K562 (cell line): Measurements from ENCODE around the gene DNAJC6. TPM values are rescaled to one million over a fixed set of nuclear protein-coding genes. Genes with fewer than 3 reads are reported as not detected.
A peak's percentile ranks its signal among the peaks of the same experiment; 100 is the strongest.

Experiments used
- CBX2 ChIP-seq: fragments of 200-600 bp; sonication (generic); IDR thresholded peaks from one replicate; pipeline ENCODE4 v1.6.1; 2012; ENCODE audit warnings: mild to moderate bottlenecking, low read length, inconsistent platforms; ENCODE audit not compliant: insufficient read depth, poor library complexity, severe bottlenecking
- CHD4 ChIP-seq: fragments of 200-600 bp; sonication (generic); IDR thresholded peaks from 3 replicates; pipeline ENCODE4 v1.6.1; 2012; ENCODE audit warnings: low read depth, mild to moderate bottlenecking, mixed read lengths, low read length, inconsistent platforms; ENCODE audit not compliant: insufficient read depth, insufficient replicate concordance, poor library complexity, severe bottlenecking
- ETV1 ChIP-seq: fragments of 450-650 bp; conservative IDR thresholded peaks from 2 replicates; pipeline ENCODE4 v1.6.1; 2016; ENCODE audit warnings: missing genetic modification characterization, control low read depth, low read depth, missing compliant biosample characterization
- FOXA3 ChIP-seq, 2 experiments: fragments of 450-650 bp in 1 of 2; sonication (generic) in 1 of 2; formaldehyde crosslinking; IDR thresholded peaks in 1 of 2; conservative IDR thresholded peaks in 1 of 2; 2 replicates each; pipeline versions ENCODE4 v1.4.0 to v1.8.0; 2020 to 2022; ENCODE audit warnings: mild to moderate bottlenecking in 2 of 2, missing genetic modification reagents in 1 of 2
- KAT8 ChIP-seq: fragments of 450-650 bp; IDR thresholded peaks from 2 replicates; pipeline ENCODE4 v1.6.1; 2016; ENCODE audit warnings: low read depth, mild to moderate bottlenecking
- KLF1 ChIP-seq: fragments of 450-650 bp; IDR thresholded peaks from 2 replicates; pipeline ENCODE4 v1.6.1; 2016; ENCODE audit warnings: missing genetic modification characterization, missing compliant biosample characterization
- SUPT5H ChIP-seq: fragments of 450-650 bp; IDR thresholded peaks from 2 replicates; pipeline ENCODE4 v1.6.1; 2016
- ZNF253 ChIP-seq: fragments of 250-450 bp; sonication (Bioruptor Pico); conservative IDR thresholded peaks from 2 replicates; pipeline ENCODE4 v1.6.1; 2021; ENCODE audit warnings: mild to moderate bottlenecking
- polyA plus RNA-seq, 8 experiments: library from polyadenylated mRNA; depleted of rRNA in 4 of 8; stranded (reverse) in 5 of 8; unstranded in 3 of 8; fragments of >200 nt; fragmentation: Nextera tagmentation in 2 of 8; fragmentation: Illumina TruSeq in 1 of 8; extraction: Ambion mirVana in 2 of 8; extraction: Trizol in 1 of 8; gene quantifications; 2 replicates each; pipeline versions ENCODE4 v1.2.1 to v1.2.3, GENCODE V29; 2011 to 2014; ENCODE audit warnings: inconsistent platforms in 1 of 8, missing spikeins in 1 of 8
- total RNA-seq, 7 experiments: library from RNA; depleted of rRNA in 6 of 7; stranded (reverse); fragments of >200 nt in 6 of 7; fragmentation: Illumina TruSeq in 2 of 7; extraction: Trizol in 2 of 7; gene quantifications; 2 replicates each; pipeline versions ENCODE4 v1.2.1 to v1.2.3, GENCODE V29; 2011 to 2021; ENCODE audit warnings: low replicate concordance in 1 of 7
- TF ChIP-seq, protein P1 (sequence below): sonication (generic); formaldehyde crosslinking; IDR thresholded peaks from 2 replicates; pipeline ENCODE4 v1.8.0; 2023; ENCODE audit warnings: mild to moderate bottlenecking, missing genetic modification reagents
- TF ChIP-seq, protein P2 (sequence below): sonication (generic); formaldehyde crosslinking; IDR thresholded peaks from 2 replicates; pipeline ENCODE4 v1.8.0; 2022; ENCODE audit warnings: mild to moderate bottlenecking, missing genetic modification reagents
- TF ChIP-seq, protein P3 (sequence below): fragments of 250-450 bp; sonication (Bioruptor Pico); IDR thresholded peaks from 2 replicates; pipeline ENCODE4 v1.4.0; 2020; ENCODE audit warnings: mild to moderate bottlenecking, moderate library complexity, borderline replicate concordance
- TF ChIP-seq, protein P4 (sequence below): fragments of 450-650 bp; formaldehyde crosslinking; IDR thresholded peaks from 2 replicates; pipeline ENCODE4 v1.4.0; 2020; ENCODE audit warnings: mild to moderate bottlenecking, mixed read lengths
- TF ChIP-seq, protein P5 (sequence below): IDR thresholded peaks from 2 replicates; pipeline ENCODE4 v1.6.1; 2014; ENCODE audit warnings: antibody characterized with exemption
- TF ChIP-seq, protein P6 (sequence below): sonication (generic); formaldehyde crosslinking; IDR thresholded peaks from 2 replicates; pipeline ENCODE4 v1.8.0; 2023; ENCODE audit warnings: mild to moderate bottlenecking, missing genetic modification reagents

The DNAJC6 gene
- total and polyA plus RNA-seq, 9 of the 15 experiments (the other 6 are each of a cell fraction or from before 2014, with no cell fraction given), result 6.7 to 78.7 (median 28.0) TPM

DNA sequence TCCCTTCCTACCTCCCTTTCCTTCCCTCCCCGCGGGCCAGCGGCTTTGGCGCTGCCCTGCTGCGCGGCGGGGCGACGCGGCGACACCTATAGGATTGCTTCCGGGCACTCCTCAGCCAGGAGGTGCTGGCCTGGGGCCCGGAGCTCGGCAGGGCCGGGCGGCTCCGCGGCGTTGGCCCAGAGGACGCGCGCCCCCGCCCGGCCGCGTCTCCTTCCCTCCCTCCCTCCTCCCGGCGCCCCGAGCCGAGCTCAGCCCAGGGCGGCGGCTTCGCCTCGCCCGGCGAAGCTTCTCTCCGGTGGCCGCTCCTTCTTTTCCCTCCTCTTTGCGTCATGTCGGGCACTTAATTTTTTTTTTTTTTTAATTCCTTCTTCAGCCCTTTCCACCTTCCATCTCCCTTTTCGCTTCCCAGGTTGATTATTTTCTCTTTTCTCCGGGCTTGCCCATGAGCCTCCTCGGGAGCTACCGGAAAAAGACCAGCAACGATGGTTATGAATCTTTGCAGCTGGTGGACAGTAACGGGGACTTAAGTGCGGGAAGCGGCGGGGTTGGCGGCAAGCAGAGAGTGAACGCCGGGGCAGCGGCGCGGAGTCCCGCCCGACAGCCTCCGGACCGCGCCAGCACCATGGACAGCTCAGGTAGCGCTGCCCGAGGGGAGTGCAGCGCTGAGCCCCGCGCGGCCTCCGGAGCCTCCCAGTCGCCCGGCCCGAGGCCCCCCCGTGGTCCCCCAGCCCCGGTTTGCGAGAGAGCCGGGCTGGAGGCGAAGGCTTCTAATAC lies at the start of gene DNAJC6 (continued):
- no peak for TF ChIP-seq KLF1 (tag)
- TF ChIP-seq, protein P1, sequence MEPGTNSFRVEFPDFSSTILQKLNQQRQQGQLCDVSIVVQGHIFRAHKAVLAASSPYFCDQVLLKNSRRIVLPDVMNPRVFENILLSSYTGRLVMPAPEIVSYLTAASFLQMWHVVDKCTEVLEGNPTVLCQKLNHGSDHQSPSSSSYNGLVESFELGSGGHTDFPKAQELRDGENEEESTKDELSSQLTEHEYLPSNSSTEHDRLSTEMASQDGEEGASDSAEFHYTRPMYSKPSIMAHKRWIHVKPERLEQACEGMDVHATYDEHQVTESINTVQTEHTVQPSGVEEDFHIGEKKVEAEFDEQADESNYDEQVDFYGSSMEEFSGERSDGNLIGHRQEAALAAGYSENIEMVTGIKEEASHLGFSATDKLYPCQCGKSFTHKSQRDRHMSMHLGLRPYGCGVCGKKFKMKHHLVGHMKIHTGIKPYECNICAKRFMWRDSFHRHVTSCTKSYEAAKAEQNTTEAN (CRISPR knock-in tag), result no peak; the same call in 1 of the 2 replicates
- TF ChIP-seq, protein P2, sequence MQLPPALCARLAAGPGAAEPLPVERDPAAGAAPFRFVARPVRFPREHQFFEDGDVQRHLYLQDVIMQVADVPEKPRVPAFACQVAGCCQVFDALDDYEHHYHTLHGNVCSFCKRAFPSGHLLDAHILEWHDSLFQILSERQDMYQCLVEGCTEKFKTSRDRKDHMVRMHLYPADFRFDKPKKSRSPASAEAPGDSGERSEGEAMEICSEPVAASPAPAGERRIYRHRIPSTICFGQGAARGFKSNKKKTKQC (CRISPR knock-in tag), result peak; percentile 99
- TF ChIP-seq, protein P3, sequence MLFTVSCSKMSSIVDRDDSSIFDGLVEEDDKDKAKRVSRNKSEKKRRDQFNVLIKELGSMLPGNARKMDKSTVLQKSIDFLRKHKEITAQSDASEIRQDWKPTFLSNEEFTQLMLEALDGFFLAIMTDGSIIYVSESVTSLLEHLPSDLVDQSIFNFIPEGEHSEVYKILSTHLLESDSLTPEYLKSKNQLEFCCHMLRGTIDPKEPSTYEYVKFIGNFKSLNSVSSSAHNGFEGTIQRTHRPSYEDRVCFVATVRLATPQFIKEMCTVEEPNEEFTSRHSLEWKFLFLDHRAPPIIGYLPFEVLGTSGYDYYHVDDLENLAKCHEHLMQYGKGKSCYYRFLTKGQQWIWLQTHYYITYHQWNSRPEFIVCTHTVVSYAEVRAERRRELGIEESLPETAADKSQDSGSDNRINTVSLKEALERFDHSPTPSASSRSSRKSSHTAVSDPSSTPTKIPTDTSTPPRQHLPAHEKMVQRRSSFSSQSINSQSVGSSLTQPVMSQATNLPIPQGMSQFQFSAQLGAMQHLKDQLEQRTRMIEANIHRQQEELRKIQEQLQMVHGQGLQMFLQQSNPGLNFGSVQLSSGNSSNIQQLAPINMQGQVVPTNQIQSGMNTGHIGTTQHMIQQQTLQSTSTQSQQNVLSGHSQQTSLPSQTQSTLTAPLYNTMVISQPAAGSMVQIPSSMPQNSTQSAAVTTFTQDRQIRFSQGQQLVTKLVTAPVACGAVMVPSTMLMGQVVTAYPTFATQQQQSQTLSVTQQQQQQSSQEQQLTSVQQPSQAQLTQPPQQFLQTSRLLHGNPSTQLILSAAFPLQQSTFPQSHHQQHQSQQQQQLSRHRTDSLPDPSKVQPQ (CRISPR knock-in tag), result no peak
- no peak for TF ChIP-seq ETV1
- TF ChIP-seq CBX2, result no peak
- no peak for TF ChIP-seq SUPT5H
- TF ChIP-seq KAT8, result no peak
- TF ChIP-seq CHD4, result no peak
- TF ChIP-seq, protein P4, sequence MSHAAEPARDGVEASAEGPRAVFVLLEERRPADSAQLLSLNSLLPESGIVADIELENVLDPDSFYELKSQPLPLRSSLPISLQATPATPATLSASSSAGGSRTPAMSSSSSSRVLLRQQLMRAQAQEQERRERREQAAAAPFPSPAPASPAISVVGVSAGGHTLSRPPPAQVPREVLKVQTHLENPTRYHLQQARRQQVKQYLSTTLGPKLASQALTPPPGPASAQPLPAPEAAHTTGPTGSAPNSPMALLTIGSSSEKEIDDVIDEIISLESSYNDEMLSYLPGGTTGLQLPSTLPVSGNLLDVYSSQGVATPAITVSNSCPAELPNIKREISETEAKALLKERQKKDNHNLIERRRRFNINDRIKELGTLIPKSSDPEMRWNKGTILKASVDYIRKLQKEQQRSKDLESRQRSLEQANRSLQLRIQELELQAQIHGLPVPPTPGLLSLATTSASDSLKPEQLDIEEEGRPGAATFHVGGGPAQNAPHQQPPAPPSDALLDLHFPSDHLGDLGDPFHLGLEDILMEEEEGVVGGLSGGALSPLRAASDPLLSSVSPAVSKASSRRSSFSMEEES, result no peak
- no peak for TF ChIP-seq ZNF253 (CRISPR knock-in tag)
- TF ChIP-seq, protein P5, sequence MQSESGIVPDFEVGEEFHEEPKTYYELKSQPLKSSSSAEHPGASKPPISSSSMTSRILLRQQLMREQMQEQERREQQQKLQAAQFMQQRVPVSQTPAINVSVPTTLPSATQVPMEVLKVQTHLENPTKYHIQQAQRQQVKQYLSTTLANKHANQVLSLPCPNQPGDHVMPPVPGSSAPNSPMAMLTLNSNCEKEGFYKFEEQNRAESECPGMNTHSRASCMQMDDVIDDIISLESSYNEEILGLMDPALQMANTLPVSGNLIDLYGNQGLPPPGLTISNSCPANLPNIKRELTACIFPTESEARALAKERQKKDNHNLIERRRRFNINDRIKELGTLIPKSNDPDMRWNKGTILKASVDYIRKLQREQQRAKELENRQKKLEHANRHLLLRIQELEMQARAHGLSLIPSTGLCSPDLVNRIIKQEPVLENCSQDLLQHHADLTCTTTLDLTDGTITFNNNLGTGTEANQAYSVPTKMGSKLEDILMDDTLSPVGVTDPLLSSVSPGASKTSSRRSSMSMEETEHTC, result no peak; the same call in 1 of the 2 replicates
- 0 out of 4 replicates have a peak, but pooled peaks of 1 of the 2 experiments have one; percentile 52 for TF ChIP-seq FOXA3 (CRISPR knock-in tag; conservative IDR thresholded peaks at IDR 0.05 in 1 of 2, IDR thresholded peaks at IDR 0.05 in 1 of 2)
- TF ChIP-seq, protein P6, sequence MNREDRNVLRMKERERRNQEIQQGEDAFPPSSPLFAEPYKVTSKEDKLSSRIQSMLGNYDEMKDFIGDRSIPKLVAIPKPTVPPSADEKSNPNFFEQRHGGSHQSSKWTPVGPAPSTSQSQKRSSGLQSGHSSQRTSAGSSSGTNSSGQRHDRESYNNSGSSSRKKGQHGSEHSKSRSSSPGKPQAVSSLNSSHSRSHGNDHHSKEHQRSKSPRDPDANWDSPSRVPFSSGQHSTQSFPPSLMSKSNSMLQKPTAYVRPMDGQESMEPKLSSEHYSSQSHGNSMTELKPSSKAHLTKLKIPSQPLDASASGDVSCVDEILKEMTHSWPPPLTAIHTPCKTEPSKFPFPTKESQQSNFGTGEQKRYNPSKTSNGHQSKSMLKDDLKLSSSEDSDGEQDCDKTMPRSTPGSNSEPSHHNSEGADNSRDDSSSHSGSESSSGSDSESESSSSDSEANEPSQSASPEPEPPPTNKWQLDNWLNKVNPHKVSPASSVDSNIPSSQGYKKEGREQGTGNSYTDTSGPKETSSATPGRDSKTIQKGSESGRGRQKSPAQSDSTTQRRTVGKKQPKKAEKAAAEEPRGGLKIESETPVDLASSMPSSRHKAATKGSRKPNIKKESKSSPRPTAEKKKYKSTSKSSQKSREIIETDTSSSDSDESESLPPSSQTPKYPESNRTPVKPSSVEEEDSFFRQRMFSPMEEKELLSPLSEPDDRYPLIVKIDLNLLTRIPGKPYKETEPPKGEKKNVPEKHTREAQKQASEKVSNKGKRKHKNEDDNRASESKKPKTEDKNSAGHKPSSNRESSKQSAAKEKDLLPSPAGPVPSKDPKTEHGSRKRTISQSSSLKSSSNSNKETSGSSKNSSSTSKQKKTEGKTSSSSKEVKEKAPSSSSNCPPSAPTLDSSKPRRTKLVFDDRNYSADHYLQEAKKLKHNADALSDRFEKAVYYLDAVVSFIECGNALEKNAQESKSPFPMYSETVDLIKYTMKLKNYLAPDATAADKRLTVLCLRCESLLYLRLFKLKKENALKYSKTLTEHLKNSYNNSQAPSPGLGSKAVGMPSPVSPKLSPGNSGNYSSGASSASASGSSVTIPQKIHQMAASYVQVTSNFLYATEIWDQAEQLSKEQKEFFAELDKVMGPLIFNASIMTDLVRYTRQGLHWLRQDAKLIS (CRISPR knock-in tag), result peak; percentile 96
